ENCODE results near the gene NEK10. TPM values are rescaled to one million over a fixed set of nuclear protein-coding genes. Genes with fewer than 3 reads are reported as not detected.

Gene NEK10
- total RNA-seq, 1 donor from 2014 or later: 2.4 TPM

DNA sequence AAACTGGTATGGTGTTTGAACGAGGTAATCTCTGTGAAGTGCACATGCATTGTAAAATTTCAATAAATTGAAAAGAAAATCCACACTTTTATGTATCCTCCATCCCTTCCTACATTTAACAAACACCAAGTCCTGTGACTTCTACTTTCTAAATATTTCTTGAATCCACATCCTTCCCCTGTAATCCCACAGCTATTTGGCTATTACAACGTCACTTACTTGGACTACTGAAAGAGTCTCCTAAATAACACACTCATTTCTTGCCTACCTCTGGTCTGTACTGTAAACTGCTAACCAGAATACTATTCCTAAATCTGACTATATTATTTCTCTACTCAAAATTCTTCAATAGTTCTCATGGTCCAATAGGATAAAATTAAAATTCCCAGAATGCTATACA, 176.1 kb downstream of the NEK10 start:
- DNase-seq (ENCODE audit: low spot score) (no peak), ATAC-seq (no peak)

GRCh38 chr3:27186013-27186412, 183.2 kb downstream of the NEK10 start:
- ATAC-seq: no peak
- no peak for DNase-seq (ENCODE audit: low spot score)

GRCh38 chr3:27185231-27185989, 183.8 kb downstream of the NEK10 start:
- no peak for ATAC-seq
- DNase-seq (ENCODE audit: low spot score): no peak

- ATAC-seq: no peak
- no peak for DNase-seq (ENCODE audit: low spot score)
Observed at GRCh38 chr3:27184261-27184660, 184.9 kb downstream of the NEK10 start.

- DNase-seq (ENCODE audit: low spot score) (no peak), ATAC-seq (no peak)
Observed at GRCh38 chr3:27176256-27176655, 192.9 kb downstream of the NEK10 start.

DNA sequence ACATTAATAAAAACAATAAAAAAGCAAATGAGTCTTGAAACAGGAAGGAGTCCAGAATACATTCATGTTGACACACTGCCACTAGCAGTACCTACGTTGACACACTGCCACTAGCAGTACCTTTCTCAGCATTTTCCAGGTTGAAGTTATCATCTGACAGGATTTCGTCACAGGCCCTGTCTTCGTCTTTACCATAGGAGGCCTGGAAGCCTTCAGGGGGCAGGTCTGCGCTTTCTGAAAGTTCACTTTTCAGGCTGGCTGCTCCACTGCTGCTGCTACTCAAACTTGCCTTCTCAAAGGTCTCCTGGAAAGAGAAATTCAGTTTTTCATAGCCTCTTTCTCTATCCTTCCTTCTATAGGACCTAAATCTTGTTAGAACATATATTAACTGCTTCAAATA, 194.7 kb downstream of the NEK10 start:
- no peak for DNase-seq (ENCODE audit: low spot score)
- ATAC-seq: no peak

DNA sequence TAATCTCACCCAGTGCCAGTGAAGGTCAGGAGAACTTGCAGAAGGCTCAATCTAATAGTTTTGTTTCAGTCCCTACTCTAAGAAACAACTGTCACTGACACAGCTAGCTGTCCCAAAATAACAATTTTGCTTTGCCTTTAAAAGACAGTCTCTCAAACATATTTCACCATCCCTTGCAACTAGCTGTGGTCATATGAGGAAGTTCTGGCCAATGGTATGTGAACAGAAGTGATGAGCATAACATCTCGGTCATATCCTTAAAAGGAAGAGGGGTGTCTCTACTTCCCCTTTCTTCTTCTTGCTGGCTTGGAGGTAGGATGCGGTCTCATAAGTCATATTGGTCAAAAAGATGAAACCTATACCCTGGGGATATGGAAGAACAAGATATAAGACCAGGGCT, 198.1 kb downstream of the NEK10 start:
- ATAC-seq (no peak), DNase-seq (ENCODE audit: low spot score) (no peak)

DNA sequence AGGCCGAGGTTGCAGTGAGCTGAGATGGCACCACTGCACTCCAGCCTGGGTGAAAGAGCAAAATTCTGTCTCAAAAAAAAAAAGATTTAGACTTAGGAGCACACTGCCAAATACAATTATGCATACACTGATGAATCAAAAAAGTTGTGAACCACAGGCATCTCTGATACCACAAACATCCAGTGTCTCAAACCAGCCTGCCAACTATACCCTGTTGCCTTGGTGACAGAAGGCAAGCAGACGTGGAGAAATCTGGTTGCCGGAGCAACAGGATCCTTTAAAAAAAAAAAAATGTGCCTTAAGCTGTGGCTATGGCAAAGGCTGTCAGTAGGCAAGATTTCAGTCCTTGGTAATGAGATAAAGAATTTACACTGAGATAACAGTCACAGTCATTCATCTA, 202.3 kb downstream of the NEK10 start:
- no peak for ATAC-seq
- DNase-seq (ENCODE audit: low spot score): no peak

DNA sequence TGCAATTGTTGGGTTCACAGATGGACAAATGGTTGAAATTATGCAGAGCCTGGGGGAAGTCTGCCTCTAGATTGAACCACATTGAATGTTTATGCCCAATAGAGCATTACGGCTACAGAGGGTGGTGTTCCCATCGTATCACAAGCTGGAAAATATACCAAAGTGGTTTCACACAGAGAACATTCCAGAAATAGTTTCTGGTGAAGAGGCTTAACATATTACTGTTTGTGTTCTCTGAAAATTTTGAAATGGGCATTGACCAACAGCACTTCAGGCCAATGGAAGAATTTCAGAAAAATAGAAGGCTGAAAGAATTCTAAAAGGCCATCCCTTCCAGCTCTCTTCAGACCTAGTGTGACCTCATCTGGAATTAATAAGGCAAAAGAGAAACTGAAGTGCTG, 203.9 kb downstream of the NEK10 start:
- DNase-seq (ENCODE audit: low spot score): no peak
- no peak for ATAC-seq

DNA sequence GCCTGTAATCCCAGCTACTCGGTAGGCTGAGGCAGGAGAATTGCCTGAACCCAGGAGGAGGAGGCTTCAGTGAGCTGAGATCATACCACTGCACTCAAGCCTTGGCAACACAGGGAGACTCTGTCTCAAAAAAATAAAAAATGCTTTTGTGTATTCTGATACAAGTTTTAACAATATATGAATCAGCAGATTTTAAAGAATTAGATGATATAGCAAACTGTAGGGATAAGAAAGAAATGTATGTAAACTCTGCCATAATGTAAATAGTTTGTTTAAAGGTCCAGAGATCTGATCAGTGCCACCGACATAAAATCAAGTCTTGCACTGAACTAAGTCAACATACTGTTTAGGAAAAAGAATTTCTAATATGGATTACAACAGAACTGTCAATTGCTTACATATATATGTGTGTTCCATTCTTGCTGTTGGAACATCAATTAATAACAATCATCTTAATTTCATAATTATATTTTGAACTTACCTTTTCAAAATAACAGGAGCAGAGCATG, 208.3 kb downstream of the NEK10 start:
- DNase-seq (ENCODE audit: low spot score) (no peak), ATAC-seq (no peak)

DNA sequence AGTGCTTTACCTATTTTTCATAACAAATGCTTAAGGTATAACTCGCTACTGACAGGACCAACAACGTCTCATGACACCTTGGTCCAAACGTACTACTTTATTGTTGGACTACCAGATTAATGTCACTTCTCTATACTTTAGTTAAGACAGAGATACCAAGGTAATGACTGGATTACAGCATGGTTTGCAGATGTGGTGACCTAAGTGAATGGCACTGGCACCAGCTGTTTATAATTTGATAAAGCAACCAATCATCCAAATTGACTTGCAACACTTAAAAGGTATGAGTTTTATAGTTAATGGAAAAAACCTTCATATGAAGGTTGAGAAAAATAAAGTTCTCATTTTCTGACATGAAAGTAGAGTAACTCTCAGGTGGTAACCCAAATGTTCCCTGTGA, 209.0 kb downstream of the NEK10 start:
- ATAC-seq (no peak), DNase-seq (ENCODE audit: low spot score) (no peak)

- DNase-seq (ENCODE audit: low spot score) (no peak), ATAC-seq (no peak)
Observed at GRCh38 chr3:27147215-27147614, 222.0 kb downstream of the NEK10 start.

DNA sequence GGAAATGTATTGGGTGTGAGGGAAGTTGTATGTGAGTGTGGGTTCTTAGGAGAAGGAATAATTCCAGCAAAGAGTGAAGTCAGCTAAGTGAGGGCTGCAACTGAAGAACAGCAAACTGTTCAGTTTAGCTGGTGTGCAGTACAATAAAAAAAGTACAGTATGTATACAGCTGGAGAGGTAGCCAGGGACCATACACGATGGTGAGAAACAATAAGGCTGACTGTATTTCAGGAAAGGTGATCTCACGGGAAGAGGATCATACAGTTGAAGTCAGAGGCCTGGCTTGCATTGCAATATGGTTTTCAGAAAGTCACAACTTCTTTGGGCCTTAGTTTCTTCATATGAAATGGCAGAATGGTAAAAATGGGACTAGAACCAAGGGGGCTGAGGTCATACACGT, 222.4 kb downstream of the NEK10 start:
- ATAC-seq (no peak), DNase-seq (ENCODE audit: low spot score) (no peak)

DNA sequence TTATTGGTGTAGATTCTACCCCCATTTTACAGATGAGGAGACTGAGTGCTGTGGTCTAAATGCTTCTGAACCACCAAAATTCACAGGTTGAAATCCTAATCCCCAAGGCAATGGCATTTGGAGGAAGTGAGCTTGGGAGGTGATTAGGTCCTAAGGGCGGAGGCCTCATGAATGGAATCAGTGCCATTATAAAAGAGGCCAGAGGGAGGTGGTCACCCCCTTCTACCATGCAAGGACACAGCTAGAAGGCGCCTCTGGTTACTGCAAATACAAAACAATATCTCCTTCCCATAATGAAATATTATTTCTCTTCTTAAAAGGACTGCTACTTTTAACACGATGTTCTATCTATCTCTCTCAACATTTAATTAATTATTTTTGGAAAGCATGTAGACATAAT, 223.5 kb downstream of the NEK10 start:
- DNase-seq (ENCODE audit: low spot score): no peak
- no peak for ATAC-seq

- ATAC-seq (no peak), DNase-seq (ENCODE audit: low spot score) (no peak)
Observed at GRCh38 chr3:27141668-27142067, 227.5 kb downstream of the NEK10 start.

DNA sequence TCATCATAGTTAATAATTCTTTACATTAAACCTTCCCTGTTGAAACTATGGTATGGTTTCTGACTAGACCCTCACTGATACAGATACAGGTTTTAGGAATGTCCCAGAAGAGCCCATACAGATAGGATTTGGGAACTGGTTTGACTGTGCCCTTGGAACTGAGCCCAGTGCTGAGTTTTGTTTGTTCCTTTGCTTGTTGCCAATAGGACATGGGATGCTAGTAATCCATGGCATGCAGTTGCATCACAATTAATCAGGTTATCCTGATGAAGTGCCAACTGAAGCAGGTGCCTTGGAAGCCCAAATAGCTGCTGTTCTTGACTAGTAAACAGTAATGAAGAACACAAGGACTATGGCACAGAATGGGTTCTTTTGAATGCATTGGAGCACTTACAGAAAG, 230.6 kb downstream of the NEK10 start:
- DNase-seq (ENCODE audit: low spot score): peak; percentile 62
- ATAC-seq: peak; percentile 77

- no peak for DNase-seq (ENCODE audit: low spot score)
- ATAC-seq: no peak
Observed at GRCh38 chr3:27138005-27138404, 231.2 kb downstream of the NEK10 start.

- ATAC-seq (peak; percentile 99), DNase-seq (ENCODE audit: low spot score) (peak; percentile 59)
Observed at GRCh38 chr3:27134171-27134796, 234.9 kb downstream of the NEK10 start.

DNA sequence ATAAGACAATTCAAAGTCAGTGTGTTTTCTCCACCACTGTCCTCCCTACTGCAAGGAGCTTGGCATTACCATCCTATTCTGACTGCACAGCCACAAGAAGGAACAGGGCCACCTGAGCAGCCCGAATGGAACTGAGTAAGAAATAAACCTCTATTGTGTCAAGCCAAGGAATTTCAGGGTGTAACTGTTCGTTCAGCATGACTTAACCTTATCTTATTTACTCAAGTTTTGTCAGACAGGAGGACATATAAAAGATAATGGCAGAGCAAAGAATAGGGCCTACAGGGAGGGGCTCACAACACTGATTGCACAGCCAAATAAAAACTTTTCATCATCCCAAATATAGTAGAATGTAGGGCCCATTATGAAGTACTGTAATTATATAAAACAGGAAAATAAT, 236.1 kb downstream of the NEK10 start:
- DNase-seq (ENCODE audit: low spot score): no peak
- ATAC-seq: no peak

DNA sequence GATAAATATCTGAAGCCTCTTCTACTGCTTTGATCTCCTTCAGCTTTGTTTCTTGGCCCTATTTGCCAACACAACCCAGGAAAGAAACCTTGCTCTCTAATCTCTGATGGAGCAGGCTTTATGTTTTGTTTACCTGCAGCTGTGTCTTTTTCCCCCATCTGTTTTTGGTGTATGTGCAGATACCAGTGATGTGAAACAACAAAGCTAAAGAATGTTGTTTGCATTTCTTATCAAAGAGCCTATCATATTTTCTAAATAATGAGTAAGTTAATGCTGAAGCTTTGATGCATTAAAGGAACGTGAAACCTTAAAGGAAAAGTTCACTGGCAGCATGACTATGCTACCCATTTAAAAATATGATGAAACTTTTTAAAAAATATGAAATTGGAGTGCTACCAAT, 238.4 kb downstream of the NEK10 start:
- ATAC-seq (no peak), DNase-seq (ENCODE audit: low spot score) (no peak)

DNA sequence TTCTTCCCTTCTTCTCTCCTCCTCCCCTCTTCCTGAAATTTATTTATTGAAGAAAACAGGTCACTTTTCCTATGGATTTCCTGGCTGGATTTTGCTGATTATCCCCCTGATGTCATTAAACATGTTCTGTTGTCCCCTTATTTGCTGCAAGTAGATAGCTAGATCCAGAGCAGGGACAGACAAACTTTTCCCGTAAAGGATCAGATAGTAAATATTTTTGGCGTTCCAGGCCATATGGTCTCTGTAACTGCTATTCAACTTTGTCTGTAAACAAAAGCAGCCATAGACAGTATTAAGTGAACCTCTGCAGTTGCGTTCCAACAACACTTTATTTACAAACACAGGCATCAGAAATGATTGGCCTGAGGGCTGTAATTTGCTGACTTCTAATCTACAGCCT, 241.3 kb downstream of the NEK10 start:
- DNase-seq (ENCODE audit: low spot score) (no peak), ATAC-seq (no peak)

DNA sequence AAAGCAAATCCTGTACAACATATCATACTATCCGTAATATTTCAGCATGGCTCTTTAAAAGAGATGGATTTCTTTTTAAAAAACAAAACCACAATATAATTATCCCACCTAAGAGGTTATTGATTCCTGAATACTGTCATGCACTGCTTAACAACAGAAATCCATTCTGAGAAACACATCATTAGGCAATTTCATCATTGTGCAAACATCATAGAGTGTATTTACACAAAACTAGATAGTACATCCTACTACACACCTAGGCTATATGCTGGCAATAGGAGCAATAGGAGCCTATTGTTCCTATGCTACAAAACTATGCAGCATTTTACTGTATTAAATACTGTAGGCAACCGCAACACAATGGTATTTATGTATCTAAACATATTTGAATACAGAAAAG, 242.0 kb downstream of the NEK10 start:
- ATAC-seq: peak; percentile 44

More for the DNA sequence above, 242.0 kb downstream of the NEK10 start:
- DNase-seq (ENCODE audit: low spot score): no peak

All from left lobe of liver (tissue), 2 donors.